ENCODE results near the gene PLET1.

Gene PLET1

GRCh38 chr11:112281726-112282125 is 21.1 kb upstream of the PLET1 start:
- DNase-seq (ENCODE audit: low read depth): no peak

DNA sequence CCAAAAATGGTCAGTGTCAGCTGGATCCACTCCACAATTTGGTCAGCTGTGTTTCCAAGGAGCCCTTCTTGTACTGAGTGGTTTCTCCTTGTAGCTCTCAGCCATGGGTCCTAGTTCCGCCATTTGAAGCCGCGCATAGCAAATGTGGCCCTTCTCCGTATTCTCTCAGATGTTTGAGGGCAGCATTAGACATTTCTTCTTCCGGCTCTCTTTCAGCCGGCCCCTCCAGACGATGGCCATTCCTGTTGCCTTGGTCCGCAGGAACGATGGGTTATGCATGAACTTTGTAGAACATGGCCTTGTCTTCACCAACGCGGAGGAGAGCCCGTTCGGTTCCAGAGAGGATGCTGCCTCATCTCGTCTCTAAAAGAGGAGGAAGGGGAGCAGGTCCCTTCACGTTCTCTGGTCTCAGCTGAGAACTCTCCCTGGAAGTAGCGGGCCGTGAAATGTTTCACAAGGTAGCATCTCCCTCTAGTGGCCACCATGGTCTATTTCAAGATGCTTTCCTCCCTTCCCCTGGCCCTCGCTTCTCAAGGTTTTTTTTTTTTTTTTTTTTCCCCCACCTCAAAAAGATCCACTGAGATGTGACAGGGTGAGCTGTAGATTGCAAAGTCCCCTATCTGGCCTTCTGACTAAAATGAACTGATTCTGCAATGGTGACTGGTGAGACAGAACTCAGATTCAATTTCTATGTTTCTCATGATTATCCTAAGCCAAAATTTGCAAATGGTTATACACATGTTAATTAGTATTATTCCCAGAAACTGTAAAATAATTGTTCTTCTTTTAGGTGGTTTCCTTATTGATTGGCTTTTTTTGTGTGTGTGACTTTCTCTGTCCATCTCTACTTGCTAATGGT is 19.8 kb upstream of the PLET1 start:
- peak; percentile 37 for DNase-seq (ENCODE audit: low read depth)

DNA sequence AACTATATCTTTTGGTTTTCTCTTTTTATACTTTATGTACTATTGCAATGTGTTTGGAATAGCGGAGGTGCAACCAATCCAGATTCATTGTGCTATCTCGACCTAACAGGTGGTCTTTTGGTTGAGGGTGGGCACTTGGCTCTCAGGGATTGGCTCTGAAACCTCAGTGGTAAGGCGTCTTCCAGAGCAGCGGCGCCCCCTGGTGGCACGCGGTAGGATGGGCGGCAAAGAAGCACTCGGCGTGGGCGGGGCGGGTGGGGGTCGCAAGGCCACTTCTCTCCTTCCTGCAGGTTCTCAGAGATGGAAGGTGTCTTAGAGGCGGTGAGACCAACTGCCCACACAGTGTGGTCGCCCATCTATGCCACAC is 19.2 kb upstream of the PLET1 start:
- DNase-seq (ENCODE audit: low read depth): peak; percentile 63

- no peak for DNase-seq (ENCODE audit: low read depth)
These were observed 18.1 kb upstream of the PLET1 start for GRCh38 chr11:112278803-112279202.

DNA sequence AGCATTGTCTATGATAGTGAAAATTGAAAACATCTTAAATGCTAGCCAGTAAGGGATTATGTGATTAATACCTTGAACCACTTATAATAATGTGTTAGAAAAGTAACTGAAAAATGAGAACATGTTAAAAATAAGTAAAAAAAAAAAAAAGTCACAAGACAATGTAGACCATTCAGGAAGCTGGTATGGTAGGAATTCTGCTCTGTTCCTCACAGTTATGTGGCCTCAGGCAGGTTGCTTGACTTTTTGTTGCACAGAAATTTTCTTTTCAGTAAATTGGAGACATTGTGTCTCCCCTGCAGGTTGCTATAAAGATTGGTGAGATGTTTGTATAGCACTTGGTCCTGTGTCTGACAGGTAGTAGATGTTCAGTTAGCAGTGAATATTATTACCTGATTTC is 17.3 kb upstream of the PLET1 start:
- DNase-seq (ENCODE audit: low read depth): no peak

GRCh38 chr11:112277029-112277428 is 16.4 kb upstream of the PLET1 start:
- no peak for DNase-seq (ENCODE audit: low read depth)

- DNase-seq (ENCODE audit: low read depth): no peak
These were observed 13.5 kb upstream of the PLET1 start for GRCh38 chr11:112274007-112274783.

DNA sequence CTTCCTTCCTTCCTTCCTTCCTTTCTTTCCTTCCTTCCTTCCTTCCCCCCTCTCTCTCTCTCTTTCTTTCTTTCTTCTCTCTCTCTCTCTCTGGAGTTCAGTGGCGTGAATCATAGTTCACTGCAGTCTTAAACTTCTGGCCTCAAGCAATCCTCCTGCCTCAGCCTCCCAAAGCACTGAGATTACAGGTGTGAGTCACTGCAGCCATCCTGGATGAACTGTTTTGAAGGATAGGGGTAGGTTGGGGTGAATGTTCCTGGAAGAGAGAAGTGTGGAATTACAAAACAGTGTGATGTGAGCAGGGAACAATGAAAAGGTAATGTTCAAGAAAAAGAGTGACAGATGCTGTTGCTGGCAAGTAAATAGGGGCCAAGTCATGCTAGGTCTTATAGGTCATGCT is 12.4 kb upstream of the PLET1 start:
- DNase-seq (ENCODE audit: low read depth): no peak

- DNase-seq (ENCODE audit: low read depth): no peak
These were observed 10.6 kb upstream of the PLET1 start for GRCh38 chr11:112271242-112271641.

DNA sequence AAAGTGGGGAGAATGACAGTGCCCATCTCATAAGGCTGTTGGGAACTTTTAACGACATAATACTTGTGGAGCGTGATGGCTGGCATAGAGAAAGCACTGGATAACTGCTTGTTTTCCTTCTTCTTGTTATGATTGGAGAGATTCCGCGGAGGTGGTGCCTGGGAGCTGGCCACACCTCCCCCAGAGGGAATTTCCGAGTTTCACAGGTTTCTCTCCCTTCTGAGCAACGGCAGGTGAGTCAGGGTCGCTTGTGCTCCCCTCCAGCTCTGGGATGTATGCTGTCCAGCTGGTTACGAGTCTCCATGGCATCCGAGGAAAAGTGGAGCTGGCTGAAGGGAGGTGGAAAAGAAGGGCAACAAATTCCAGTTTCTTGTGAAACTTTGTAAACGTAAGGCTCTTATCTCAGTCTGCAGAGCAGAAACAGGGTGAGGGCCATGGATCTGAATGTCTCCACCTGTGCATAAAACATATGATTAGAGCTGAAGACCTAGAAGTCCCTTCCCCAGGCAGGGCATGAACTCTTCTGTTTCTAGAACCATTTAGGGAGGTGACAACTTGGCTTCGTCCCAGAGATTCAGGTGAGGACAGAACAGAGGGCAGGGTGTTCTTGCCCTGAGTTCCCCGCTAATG is 10.0 kb upstream of the PLET1 start:
- DNase-seq (ENCODE audit: low read depth): no peak

DNA sequence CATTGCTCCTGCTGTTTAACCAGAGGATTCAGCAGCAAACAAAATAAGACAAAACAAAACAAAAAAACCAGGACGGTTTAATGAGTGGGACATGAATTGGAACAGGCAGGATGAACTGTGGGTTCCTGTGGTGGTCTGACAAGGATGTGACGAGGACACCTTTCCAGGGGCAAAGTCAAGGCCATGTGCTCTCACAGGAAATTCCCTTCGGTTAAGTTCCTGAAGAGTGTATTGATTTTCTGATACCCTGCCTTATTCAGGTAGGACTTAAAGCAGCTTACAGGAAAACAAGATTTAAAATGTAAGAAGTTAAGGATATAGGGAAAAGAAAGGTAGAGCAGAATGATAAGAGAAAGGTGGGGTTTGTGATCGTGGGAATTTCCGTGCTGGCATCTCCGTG is 8.5 kb upstream of the PLET1 start:
- DNase-seq (ENCODE audit: low read depth): no peak

- no peak for DNase-seq (ENCODE audit: low read depth)
These were observed 7.7 kb upstream of the PLET1 start for GRCh38 chr11:112268406-112268805.

GRCh38 chr11:112267188-112267591 is 6.5 kb upstream of the PLET1 start:
- DNase-seq (ENCODE audit: low read depth): no peak

DNA sequence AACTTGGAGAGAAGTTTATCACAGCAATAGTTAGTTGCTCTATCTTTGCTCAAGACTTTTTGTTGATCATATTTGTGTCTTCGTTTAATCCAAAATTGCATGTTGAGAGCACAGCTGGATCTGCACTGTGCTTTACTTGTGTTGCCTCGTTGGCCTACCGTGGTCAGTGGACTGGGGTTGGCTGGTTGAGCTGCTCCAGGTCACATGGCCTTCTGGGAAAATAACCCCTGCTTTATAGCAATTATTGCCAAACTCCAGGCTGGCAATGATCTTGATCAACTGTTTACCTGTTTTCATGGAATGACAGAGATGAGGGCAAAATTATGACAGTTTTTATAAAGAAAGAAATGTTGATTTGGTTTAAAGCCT is 5.7 kb upstream of the PLET1 start:
- DNase-seq (ENCODE audit: low read depth): no peak

DNA sequence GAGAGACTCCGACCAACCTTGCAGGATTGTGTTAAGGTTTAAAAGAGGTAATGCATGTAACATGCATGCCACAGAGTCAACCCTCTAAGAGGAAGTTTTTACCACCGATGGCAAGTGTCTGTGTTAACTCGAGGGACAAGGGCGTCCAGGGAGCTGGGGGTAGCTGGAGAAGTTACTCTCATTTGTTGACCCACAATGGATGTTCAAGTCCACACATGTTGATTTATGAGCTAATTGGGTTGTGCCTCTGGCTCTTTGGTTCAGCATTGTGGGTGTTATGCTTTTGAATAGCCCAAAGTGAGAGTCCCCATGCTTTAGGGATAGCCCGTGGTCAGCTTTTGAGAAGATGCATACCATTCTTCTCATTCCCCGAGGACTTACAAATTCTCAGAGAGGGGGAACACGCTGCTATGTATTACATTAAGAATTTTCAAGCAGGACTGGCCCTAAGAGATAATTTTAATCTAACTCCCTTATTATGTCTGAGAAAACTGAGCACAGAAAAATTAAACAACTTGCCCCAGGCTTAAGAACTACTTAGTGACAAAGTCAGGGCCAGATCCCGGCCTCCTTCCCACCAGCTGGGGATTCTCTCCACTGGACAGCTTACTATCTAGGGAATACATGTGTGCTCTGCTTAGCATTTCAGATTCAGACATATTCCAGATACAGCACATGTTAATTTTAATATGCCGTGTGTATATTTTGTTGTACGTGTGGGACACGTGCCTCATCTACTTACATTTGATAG is 5.2 kb upstream of the PLET1 start:
- no peak for DNase-seq (ENCODE audit: low read depth)

- DNase-seq (ENCODE audit: low read depth): no peak
These were observed 5.5 kb downstream of the PLET1 start for GRCh38 chr11:112255067-112255720.

DNA sequence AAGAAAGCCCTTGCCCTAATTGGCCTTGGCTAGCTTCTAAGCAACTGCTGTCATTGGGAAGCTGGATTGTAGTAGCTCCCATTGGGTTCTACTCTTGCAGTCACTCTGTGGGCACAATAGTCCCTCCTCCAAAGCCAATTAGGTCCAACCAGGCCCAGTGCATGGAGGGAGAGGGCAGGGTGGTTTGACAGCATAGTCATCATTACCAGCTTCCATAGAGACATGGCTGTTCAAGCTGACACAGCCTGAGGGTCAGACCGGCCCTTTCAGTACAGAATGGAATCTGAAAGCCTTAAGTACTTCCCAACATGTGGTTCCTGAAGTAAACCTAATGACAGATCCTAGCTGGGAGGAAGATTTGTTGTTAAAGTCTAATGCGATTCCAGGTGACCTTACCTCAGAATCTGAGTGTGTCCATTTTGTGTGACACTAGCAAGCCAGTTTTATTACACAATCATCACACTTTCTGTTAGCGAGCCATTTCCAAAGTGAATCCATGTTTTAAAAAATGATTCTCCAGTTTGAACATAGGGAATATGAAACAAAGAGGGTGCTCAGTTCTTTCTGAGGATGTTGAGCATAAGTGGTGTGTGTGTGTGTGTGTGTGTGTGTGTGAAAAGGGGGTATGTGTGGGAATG is 6.9 kb downstream of the PLET1 start:
- no peak for DNase-seq (ENCODE audit: low read depth)

DNA sequence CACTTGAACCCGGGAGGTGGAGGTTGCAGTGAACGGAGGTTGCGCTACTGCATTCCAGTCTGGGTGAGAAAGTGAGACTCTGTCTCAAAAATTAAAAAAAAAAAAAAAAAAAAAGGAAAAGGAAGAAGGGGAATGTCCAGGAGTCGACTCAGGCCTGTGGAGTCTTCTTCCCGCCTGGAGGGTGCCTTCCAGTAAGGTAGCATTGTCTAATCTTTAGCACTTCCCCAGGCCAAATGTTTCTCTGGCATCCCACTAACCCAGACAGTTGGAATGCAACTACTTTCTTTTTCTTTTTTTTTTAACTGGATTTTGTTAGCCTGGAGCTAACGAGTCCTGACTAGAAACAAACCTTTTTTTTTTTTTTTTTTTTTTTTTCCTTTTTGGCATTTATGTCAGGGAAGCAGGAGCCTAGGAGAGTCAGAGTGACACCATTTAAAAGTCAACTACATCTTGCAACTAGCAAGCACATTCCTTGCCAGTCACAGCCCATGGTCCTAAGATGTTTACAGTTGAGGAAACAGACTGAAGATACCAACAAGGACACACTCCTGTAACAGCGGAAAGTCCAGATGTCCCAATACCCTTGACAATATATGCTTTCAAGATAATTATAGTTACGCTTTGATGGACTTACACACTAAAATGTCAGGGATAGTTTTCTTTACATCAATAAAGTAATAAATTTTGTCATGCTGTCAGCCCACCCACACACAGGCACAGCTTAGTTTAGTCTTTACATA is 10.6 kb downstream of the PLET1 start:
- DNase-seq (ENCODE audit: low read depth): no peak

DNA sequence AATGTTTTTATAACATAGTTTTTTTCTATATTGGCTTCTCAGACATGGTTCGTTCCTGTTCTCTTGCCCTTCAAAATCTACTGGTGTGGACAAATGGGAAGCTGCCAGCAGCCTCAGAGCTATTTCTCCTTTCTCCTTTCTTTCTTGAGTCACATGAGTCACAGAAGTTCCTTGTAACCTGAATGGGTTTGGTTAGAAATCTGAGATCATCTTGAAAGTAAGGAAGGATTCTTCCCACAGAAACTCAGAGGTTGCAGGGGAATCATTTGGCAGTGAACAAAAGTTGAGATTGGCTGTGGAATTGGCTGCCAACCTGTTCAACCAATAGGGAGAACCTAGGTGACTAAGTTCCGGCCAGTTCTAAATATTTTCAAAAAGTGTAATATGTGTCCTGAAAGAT is 12.5 kb downstream of the PLET1 start:
- no peak for DNase-seq (ENCODE audit: low read depth)

- no peak for DNase-seq (ENCODE audit: low read depth)
These were observed 13.5 kb downstream of the PLET1 start for GRCh38 chr11:112247201-112247600.

- no peak for DNase-seq (ENCODE audit: low read depth)
These were observed 19.2 kb downstream of the PLET1 start for GRCh38 chr11:112241486-112241885.

Data from activated T-helper 9 cell treated with anti-CD3 and anti-CD28 coated beads, Interleukin-2, amount 50 U/mL, for 16 hours (primary cell).